Fibroblast of lung (primary cell): ENCODE results near the gene ITM2B. TPM values are rescaled to one million over a fixed set of nuclear protein-coding genes. Genes with fewer than 3 reads are reported as not detected.
A peak's percentile ranks its signal among the peaks of the same experiment; 100 is the strongest.

Experiments
- DNase-seq, 2 donors: peaks; one replicate each; pipeline versions ENCODE4 v3.0.0 to v3.0.0-alpha.2; 2010; ENCODE audit warnings: low read depth in 2 of 2
- H2AFZ ChIP-seq: 2 replicates; pipeline ENCODE4 v1.5.1; 2012; ENCODE audit warnings: low read length, control low read depth, inconsistent platforms
- H3K27ac ChIP-seq: 2 replicates; pipeline ENCODE4 v1.5.1; 2011; ENCODE audit warnings: low read length, control low read depth; ENCODE audit not compliant: insufficient read depth
- H3K27me3 ChIP-seq: 2 replicates; pipeline ENCODE4 v1.5.1; 2011; ENCODE audit warnings: mild to moderate bottlenecking, low read length; ENCODE audit not compliant: control insufficient read depth, insufficient read depth
- H3K36me3 ChIP-seq: 2 replicates; pipeline ENCODE4 v1.5.1; 2011; ENCODE audit warnings: low read length; ENCODE audit not compliant: control insufficient read depth, insufficient read depth
- H3K4me1 ChIP-seq: 2 replicates; pipeline ENCODE4 v1.5.1; 2011; ENCODE audit warnings: low read length; ENCODE audit not compliant: control insufficient read depth, insufficient read depth; ENCODE audit errors: extremely low read depth
- H3K4me2 ChIP-seq: 2 replicates; pipeline ENCODE4 v1.5.1; 2011; ENCODE audit warnings: low read length, control low read depth; ENCODE audit not compliant: insufficient read depth; ENCODE audit errors: extremely low read depth
- H3K4me3 ChIP-seq, 4 experiments: fragments of 200-600 bp in 1 of 4; sonication (generic) in 1 of 4; replicated peaks in 1 of 4; 2 replicates each; pipeline ENCODE4 v1.5.1; 2011 to 2016; ENCODE audit warnings: low read length in 4 of 4, low read depth in 3 of 4, mild to moderate bottlenecking in 3 of 4, control low read depth in 2 of 4, inconsistent platforms in 1 of 4, mixed read lengths in 1 of 4; ENCODE audit not compliant: insufficient read depth in 1 of 4; ENCODE audit errors: control extremely low read depth in 1 of 4
- H3K79me2 ChIP-seq: 2 replicates; pipeline ENCODE4 v1.5.1; 2012; ENCODE audit warnings: mild to moderate bottlenecking, low read length, inconsistent platforms; ENCODE audit not compliant: control insufficient read depth, insufficient read depth
- H3K9ac ChIP-seq: 2 replicates; pipeline ENCODE4 v1.5.1; 2011; ENCODE audit warnings: mild to moderate bottlenecking, low read length, control low read depth; ENCODE audit not compliant: insufficient read depth
- H3K9me3 ChIP-seq: 2 replicates; pipeline ENCODE4 v1.5.1; 2012; ENCODE audit warnings: low read depth, low read length; ENCODE audit not compliant: control insufficient read depth, insufficient read depth
- H4K20me1 ChIP-seq: 2 replicates; pipeline ENCODE4 v1.5.1; 2011; ENCODE audit warnings: low read length; ENCODE audit not compliant: control insufficient read depth, insufficient read depth; ENCODE audit errors: extremely low read depth
- CTCF ChIP-seq, 2 donors: IDR thresholded peaks in 1 of 2; conservative IDR thresholded peaks in 1 of 2; 1 replicate in 1 of 2; 2 replicates in 1 of 2; pipeline ENCODE4 v1.5.1; 2011 to 2012; ENCODE audit warnings: low read length in 2 of 2, control low read depth in 1 of 2, inconsistent platforms in 1 of 2, low read depth in 1 of 2, mild to moderate bottlenecking in 1 of 2
- EZH2 ChIP-seq: IDR thresholded peaks from 2 replicates; pipeline ENCODE4 v1.5.1; 2012; ENCODE audit warnings: low read length, control low read depth, mild to moderate bottlenecking; ENCODE audit errors: missing control alignments
- polyA plus RNA-seq, 2 donors: library from polyadenylated mRNA; depleted of rRNA in 1 of 2; stranded (reverse) in 1 of 2; unstranded in 1 of 2; fragments of >200 nt; gene quantifications; 2 replicates each; pipeline ENCODE4 v1.2.1, GENCODE V29; 2011 to 2012; ENCODE audit warnings: missing spikeins in 1 of 2
- total RNA-seq: library from RNA; depleted of rRNA; stranded (reverse); fragments of >200 nt; gene quantifications from 2 replicates; pipeline ENCODE4 v1.2.1, GENCODE V29; 2014

The ITM2B gene
- total and polyA plus RNA-seq, 2 donors (not counting 1 experiment from before 2014, with no cell fraction given), result 117 to 645 TPM

GRCh38 chr13:48233889-48234488 is 983 bp downstream of the ITM2B start:
- Histone ChIP-seq H3K4me3 (peak overlapping the region; percentile 73 to 98 (median 96)), H3K4me1 (peaks cover 3% of the 10 kb centered on the region), H3K27ac (peak overlapping the region; percentile 93), H3K9ac (peak overlapping the region; percentile 93), H3K79me2 (peaks cover 45% of the 10 kb centered on the region), H3K36me3 (no peaks in the 10 kb centered on the region), H2AFZ (peak overlapping the region; percentile 64), H3K4me2 (peak overlapping the region; percentile 69), H4K20me1 (no peaks in the 10 kb centered on the region), H3K27me3 (no peaks in the 10 kb centered on the region), H3K9me3 (no peaks in the 10 kb centered on the region)
- DNase-seq, result peak; percentile 65 to 75
- TF ChIP-seq EZH2, result no peak

GRCh38 chr13:48234566-48235340 is 1.7 kb downstream of the ITM2B start:
- Histone ChIP-seq H3K4me1 (peaks cover 3% of the 10 kb centered on the region), H3K4me2 (peak overlapping the region; percentile 69), H3K9ac (peak overlapping the region; percentile 20), H3K27me3 (no peaks in the 10 kb centered on the region), H3K79me2 (peaks cover 49% of the 10 kb centered on the region), H3K9me3 (no peaks in the 10 kb centered on the region), H2AFZ (no peak overlapping the region), H3K4me3 (peak overlapping the region; percentile 73 to 98 (median 96)), H3K27ac (peak overlapping the region; percentile 51), H3K36me3 (no peaks in the 10 kb centered on the region), H4K20me1 (no peaks in the 10 kb centered on the region)
- peak; percentile 41 to 42 for DNase-seq
- no peak for TF ChIP-seq CTCF (conservative IDR thresholded peaks at IDR 0.05 in 1 of 2, IDR thresholded peaks at IDR 0.05 in 1 of 2; ENCODE audit: low read depth in 1 of 2, low read length in 2 of 2)
- TF ChIP-seq EZH2, result no peak

- H3K36me3 ChIP-seq, result no peaks in the 10 kb centered on the region
- H3K4me1 ChIP-seq, result peaks cover 3% of the 10 kb centered on the region
- H2AFZ ChIP-seq, result no peak overlapping the region
- no peak for TF ChIP-seq CTCF (conservative IDR thresholded peaks at IDR 0.05 in 1 of 2, IDR thresholded peaks at IDR 0.05 in 1 of 2; ENCODE audit: low read depth in 1 of 2, low read length in 2 of 2)
- TF ChIP-seq EZH2, result no peak
- no peaks in the 10 kb centered on the region for H3K27me3 ChIP-seq
- no peaks in the 10 kb centered on the region for H4K20me1 ChIP-seq
- H3K9ac ChIP-seq, result no peak overlapping the region
- peak overlapping the region; percentile 73 to 98 (median 96) for H3K4me3 ChIP-seq
- H3K27ac ChIP-seq, result peak overlapping the region; percentile 51
- peak in 1 of 2 donors; percentile 58 for DNase-seq
- peak overlapping the region; percentile 76 for H3K4me2 ChIP-seq
- H3K9me3 ChIP-seq, result no peaks in the 10 kb centered on the region
- H3K79me2 ChIP-seq, result peaks cover 52% of the 10 kb centered on the region
Measured at GRCh38 chr13:48235341-48236135, 2.5 kb downstream of the ITM2B start.
